ENCODE results near the gene CUL1.

CUL1 gene

GRCh38 chr7:148770004-148770403 lies 71.3 kb downstream of the CUL1 start:
- no peak for DNase-seq

GRCh38 chr7:148772297-148773089 lies 73.8 kb downstream of the CUL1 start:
- DNase-seq = peak; percentile 75

DNA sequence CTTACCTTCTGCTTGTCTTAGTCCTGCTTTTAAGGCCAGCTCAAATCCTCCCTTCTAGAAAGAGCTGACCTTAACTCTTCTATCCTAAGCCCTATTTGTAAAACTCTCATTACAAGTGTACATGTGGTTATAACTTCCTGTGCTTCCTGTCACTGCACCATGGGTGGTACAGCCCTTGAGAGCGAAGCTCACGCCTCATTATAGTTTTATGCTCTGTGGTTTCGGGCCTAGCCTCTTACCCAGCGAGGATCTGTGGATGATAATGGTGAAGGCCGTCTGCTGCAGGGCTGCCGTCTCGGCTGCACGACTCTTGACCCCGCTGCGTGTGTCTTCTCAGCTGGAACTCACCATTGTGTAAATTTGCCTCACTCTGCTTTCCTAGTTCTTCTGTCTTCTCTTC lies 74.6 kb downstream of the CUL1 start:
- peak; percentile 68 for DNase-seq

GRCh38 chr7:148774471-148774870 lies 75.8 kb downstream of the CUL1 start:
- no peak for DNase-seq

- DNase-seq = no peak
Observed at GRCh38 chr7:148782757-148783456, 84.2 kb downstream of the CUL1 start.

DNA sequence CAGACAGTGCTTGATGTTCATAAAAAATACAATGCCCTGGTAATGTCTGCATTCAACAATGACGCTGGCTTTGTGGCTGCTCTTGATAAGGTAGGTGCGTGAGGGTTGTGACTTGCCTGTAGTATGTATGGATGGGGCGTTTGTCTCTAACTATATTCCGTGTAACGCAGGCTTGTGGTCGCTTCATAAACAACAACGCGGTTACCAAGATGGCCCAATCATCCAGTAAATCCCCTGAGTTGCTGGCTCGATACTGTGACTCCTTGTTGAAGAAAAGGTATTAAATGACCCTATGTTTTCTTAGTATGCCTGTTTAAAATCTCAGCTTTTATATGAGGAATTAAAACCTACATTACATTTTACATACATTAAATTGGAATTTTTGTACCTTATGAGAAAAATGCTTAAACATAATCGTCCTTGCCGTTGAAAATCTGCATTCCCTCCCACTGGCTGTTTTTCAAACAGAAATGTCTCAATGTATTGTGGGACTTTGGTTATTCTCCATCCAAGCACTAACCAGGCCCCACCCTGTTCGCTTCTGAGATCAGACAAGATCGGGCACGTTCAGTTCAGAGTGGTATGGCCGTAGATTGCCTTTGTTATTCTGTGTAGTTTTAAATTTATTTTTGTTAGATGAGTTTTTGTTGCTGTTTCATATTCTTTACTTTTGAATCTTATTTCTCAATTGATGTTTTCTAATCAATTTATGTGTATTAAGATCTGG lies 85.3 kb downstream of the CUL1 start:
- no peak for DNase-seq

GRCh38 chr7:148787571-148788295 lies 89.0 kb downstream of the CUL1 start:
- no peak for DNase-seq

GRCh38 chr7:148789220-148789619 lies 90.5 kb downstream of the CUL1 start:
- DNase-seq = no peak

DNA sequence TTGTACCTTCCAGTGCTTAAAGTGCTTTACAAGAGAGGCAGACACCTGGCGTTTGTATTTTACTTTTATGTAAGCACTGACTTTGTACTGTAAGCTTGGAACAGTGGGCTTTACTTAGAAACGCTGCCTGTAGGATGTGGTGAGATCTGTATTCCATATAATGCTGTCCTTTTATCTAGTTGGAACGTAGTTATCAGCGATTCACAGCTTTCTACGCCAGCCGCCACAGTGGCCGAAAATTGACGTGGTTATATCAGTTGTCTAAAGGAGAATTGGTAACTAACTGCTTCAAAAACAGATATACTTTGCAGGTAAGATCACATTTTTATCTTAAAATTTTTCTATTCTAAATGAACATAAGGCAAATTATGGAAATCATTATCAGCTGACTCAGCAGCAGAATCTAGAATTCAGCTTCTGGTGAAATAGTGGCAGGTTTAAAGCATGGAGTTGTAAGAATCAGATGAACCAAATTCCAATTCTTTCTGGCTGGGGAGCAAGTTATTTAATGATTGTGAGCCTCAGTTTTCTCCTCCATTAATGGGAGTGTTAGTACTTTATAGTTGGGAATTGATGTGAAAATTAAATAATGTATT lies 91.5 kb downstream of the CUL1 start:
- DNase-seq = no peak

DNA sequence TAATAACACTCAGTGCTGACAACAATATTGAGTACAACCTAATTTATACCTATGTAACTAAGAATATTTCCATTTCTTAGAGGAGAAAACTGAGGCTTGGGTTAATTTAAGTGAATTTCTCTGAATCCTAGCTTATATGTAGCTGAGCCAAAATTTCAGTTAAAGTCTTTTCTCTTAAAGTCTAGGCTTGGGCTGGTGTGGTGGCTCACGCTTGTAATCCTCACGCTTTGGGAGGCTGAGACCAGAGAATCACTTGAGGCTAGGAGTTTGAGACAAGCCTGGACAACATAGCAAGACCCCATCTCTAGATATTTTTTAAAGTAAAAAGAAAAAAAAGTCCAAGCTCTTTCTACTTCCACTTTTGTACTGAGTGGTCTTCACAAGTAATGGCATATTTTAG lies 92.1 kb downstream of the CUL1 start:
- DNase-seq = no peak

DNA sequence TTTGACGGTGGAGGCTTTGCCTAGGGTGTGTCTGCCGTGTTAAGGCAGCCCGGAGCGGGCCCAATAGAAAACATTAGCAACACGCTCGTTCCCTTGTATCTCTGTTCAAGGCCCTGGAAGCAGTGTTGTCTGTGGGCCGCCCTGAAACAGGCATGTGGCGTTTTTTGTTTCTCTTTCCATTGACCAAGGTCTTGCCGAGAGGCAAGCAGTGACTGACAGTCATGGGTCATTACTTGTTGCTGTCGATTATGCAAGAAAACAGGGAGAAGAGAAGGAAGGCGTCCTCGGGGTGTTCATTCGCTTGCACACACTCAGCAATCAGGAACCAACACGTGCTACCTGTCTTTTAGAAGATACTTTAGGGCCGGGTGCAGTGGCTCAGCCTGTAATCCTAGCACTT lies 92.8 kb downstream of the CUL1 start:
- DNase-seq = no peak

- no peak for DNase-seq
Observed at GRCh38 chr7:148793590-148793989, 94.9 kb downstream of the CUL1 start.

- no peak for DNase-seq
Observed at GRCh38 chr7:148794476-148794875, 95.8 kb downstream of the CUL1 start.

DNA sequence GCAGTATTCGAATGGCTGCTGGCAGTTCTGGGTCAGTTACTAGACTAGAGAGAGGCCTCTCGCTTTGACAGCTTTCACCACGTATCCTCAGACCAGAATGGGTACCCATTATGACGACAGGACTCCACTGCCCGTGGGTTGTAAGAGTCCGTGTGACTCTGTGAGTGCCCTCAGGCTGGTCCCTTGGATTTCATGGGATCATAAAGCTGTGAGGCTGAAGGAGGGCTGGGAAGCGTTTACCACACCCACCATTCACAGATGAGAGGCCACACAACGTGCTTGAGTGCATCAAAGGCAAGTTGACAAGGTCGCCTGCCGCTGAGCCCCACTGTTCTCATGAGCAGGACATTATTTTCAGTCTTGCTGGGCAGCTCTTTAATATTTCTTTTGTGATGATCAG lies 98.1 kb downstream of the CUL1 start:
- no peak for DNase-seq

- DNase-seq = no peak
Observed at GRCh38 chr7:148799893-148800555, 101.3 kb downstream of the CUL1 start.

DNA sequence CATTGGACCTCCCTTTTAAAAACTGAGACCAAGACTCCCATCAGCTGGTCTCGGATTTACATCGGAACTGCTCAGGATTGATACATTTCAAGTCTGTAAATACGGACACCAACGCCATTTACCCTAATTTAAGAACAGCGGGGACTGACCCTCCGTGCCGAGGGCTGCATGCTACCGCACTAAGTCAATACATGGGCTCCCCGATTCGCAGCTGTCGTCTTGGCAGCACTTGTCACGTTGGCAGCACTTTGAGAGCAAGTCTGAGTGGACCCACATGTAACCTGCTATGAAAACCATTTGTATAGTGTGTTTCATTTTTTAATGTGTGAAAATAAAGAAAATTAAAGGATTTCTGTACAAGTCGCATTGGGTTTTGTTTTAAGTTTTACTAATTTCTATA lies 102.0 kb downstream of the CUL1 start:
- DNase-seq = no peak

- no peak for DNase-seq
Observed at GRCh38 chr7:148802101-148802493, 103.4 kb downstream of the CUL1 start.

DNA sequence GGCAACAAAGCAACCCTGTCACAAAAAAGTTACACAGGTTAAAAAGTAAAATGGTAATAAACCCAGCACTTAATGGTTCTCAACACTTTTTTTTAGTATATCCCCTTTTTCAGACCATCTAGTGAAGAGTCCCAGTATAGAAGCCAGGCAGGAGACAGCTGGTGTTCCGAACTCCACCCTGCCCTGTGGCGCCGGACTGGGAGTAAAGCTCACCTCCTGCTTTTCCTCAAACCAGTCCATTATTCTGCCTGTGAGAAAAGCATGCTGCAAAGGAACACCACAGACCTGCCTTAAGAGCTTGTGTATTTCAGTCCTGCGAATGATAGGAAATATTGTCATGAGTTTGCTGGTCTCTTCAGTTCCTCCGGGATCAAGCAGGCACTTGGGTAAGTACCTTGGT lies 104.4 kb downstream of the CUL1 start:
- DNase-seq = no peak

DNA sequence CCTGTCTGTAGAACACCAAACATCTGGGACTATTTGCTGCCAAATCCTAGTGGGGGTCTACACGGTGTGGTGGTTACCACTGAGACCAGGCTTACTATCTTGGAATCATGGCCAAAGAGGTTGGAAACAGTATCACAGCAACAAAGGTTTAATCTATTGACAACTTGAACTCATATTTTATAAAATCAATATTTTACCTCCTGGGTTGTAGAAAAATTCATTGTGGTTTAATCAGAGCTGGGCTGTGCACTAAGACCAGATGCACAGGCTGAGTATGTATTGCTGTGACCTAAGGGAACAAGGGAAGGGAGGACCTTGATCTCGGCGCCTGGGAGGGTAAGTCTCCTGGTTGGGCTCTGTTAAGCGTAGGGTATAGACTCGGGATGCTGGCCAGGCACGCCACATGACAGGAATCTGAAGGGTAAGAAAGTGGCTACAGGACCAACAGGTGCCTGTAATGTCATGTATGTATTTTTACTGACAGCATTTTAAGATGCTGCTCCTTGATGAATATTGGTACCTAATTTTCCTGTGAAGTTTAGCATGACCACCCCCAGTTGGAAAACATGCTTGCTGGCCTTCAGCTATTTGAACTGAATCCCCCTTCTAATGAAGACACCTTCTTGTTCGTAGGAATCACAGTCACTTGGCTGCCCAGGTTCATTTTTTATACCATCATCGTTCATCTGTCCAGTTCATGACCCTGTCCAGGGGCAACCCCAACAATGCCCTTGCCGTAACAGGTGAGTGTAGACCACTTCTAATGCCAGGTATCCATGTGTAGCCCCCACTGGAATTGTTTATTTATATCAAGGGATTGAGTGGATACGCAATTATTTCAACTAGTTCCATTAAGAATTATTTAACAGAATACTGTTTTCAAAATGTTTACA lies 105.9 kb downstream of the CUL1 start:
- no peak for DNase-seq

GRCh38 chr7:148806187-148806586 lies 107.5 kb downstream of the CUL1 start:
- DNase-seq = no peak

DNA sequence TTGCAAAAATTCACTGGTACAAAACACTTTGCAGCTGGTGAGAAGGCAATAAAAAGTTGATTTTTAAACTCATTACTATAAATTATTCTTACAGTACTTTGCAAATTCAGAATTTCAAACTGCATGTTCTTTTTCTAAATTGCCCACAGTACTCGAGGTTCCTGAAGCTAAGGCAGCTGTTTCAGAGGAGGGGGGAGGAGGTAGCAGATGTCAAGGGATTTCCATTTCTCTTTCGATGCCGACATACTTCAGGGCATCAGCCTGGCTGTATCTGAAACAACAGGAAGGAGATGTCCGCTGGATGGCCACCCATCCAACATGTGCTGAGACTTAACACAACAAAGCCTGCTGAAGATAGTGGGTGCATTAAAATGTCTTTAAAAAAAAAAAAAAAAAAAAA lies 108.7 kb downstream of the CUL1 start:
- DNase-seq = no peak
